Loucy (cell line): Measurements from ENCODE around the gene MMP28.

Source experiments
- H2AFZ ChIP-seq: fragments of 200-600 bp; sonication (generic); 2 replicates; pipeline ENCODE4 v1.6.0; 2016; ENCODE audit warnings: antibody characterized with exemption, mild to moderate bottlenecking, low read length, moderate library complexity
- H3F3A ChIP-seq: fragments of 200-600 bp; 2 replicates; pipeline ENCODE4 v1.6.0; 2016; ENCODE audit warnings: antibody characterized with exemption, low read depth, mild to moderate bottlenecking
- H3K27me3 ChIP-seq: fragments of 200-600 bp; sonication (generic); 2 replicates; pipeline ENCODE4 v1.6.1; 2014; ENCODE audit warnings: low read length, mild to moderate bottlenecking; ENCODE audit not compliant: insufficient read depth, poor library complexity, severe bottlenecking
- H3K36me3 ChIP-seq: fragments of 200-600 bp; sonication (generic); 2 replicates; pipeline ENCODE4 v1.6.1; 2016; ENCODE audit warnings: low read length; ENCODE audit not compliant: insufficient read depth
- H3K4me1 ChIP-seq: fragments of 200-600 bp; sonication (generic); 2 replicates; pipeline ENCODE4 v1.5.1; 2014; ENCODE audit warnings: low read length, mild to moderate bottlenecking; ENCODE audit not compliant: insufficient read depth, poor library complexity, severe bottlenecking
- H3K4me2 ChIP-seq: fragments of 200-600 bp; sonication (generic); 2 replicates; pipeline ENCODE4 v1.6.0; 2014; ENCODE audit warnings: antibody characterized with exemption, low read length, low read depth, mild to moderate bottlenecking; ENCODE audit not compliant: poor library complexity, severe bottlenecking
- H3K4me3 ChIP-seq: fragments of 200-600 bp; sonication (generic); 2 replicates; pipeline ENCODE4 v1.5.1; 2014; ENCODE audit warnings: low read length, mild to moderate bottlenecking, mixed read lengths; ENCODE audit not compliant: poor library complexity, severe bottlenecking
- H3K79me2 ChIP-seq: fragments of 200-600 bp; sonication (generic); 2 replicates; pipeline ENCODE4 v1.6.1; 2014; ENCODE audit warnings: low read length; ENCODE audit not compliant: insufficient read depth
- H3K9ac ChIP-seq: fragments of 200-600 bp; sonication (generic); 2 replicates; pipeline ENCODE4 v1.6.0; 2014; ENCODE audit warnings: mild to moderate bottlenecking, low read depth, low read length, moderate library complexity; ENCODE audit not compliant: poor library complexity, severe bottlenecking
- H3K9me2 ChIP-seq: fragments of 200-600 bp; sonication (generic); replicated peaks from 2 replicates; pipeline ENCODE4 v1.6.1; 2016; ENCODE audit warnings: low read depth, low read length, mixed read lengths
- H3K9me3 ChIP-seq: fragments of 200-600 bp; sonication (generic); 2 replicates; pipeline ENCODE4 v1.6.1; 2014; ENCODE audit warnings: mild to moderate bottlenecking, antibody characterized with exemption, low read length, low read depth; ENCODE audit not compliant: insufficient read depth
- H4K20me1 ChIP-seq: fragments of 200-600 bp; sonication (generic); 2 replicates; pipeline ENCODE4 v1.6.0; 2014; ENCODE audit warnings: antibody characterized with exemption, low read length, mild to moderate bottlenecking; ENCODE audit not compliant: insufficient read depth, poor library complexity, severe bottlenecking
- EZH2phosphoT487 ChIP-seq: fragments of 200-600 bp; IDR thresholded peaks from 2 replicates; pipeline ENCODE4 v1.6.1; 2018; ENCODE audit warnings: antibody characterized with exemption, mild to moderate bottlenecking, moderate library complexity, borderline replicate concordance
- TF ChIP-seq, protein P1 (sequence below): fragments of 200-600 bp; sonication (generic); conservative IDR thresholded peaks from 2 replicates; pipeline ENCODE4 v1.5.1; 2014; ENCODE audit warnings: mild to moderate bottlenecking, antibody characterized with exemption, low read length

MMP28 gene

DNA sequence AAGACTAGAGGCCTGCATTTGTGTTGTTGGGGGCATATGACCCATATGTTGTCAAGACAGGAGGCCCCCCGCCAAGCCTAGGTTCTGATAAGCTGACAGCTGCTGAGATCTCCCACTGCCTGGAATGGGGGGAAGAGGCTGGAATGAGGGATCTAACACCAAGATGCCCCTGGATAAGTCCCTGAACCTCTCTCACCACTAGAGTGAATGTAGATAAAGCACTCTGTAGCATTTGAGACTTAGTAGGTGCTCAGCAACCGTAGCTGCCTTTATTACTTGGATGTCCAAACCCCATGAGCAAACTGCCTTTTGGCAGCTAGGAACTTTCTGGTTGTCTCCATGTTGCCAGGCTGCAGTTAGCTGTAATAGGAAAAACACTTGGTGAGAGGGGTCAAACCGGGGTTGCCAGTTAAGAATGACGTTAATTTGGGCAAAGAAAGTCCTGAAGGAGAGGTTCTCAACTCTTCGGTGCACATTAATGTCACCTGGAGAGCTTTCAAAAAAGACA lies 68.4 kb downstream of the MMP28 start:
- Histone ChIP-seq H3K4me2 (no peak overlapping the region), H3K9ac (no peak overlapping the region), H3K9me3 (no peaks in the 10 kb centered on the region), H3K36me3 (peaks cover 28% of the 10 kb centered on the region; the same call in 1 of the 2 replicates), H3K27me3 (no peaks in the 10 kb centered on the region), H2AFZ (no peak overlapping the region), H3K79me2 (no peaks in the 10 kb centered on the region), H3K9me2 (no peaks in the 10 kb centered on the region), H3K4me1 (no peaks in the 10 kb centered on the region), H4K20me1 (no peaks in the 10 kb centered on the region), H3F3A (no peaks in the 10 kb centered on the region), H3K4me3 (no peak overlapping the region)
- TF ChIP-seq, protein P1, sequence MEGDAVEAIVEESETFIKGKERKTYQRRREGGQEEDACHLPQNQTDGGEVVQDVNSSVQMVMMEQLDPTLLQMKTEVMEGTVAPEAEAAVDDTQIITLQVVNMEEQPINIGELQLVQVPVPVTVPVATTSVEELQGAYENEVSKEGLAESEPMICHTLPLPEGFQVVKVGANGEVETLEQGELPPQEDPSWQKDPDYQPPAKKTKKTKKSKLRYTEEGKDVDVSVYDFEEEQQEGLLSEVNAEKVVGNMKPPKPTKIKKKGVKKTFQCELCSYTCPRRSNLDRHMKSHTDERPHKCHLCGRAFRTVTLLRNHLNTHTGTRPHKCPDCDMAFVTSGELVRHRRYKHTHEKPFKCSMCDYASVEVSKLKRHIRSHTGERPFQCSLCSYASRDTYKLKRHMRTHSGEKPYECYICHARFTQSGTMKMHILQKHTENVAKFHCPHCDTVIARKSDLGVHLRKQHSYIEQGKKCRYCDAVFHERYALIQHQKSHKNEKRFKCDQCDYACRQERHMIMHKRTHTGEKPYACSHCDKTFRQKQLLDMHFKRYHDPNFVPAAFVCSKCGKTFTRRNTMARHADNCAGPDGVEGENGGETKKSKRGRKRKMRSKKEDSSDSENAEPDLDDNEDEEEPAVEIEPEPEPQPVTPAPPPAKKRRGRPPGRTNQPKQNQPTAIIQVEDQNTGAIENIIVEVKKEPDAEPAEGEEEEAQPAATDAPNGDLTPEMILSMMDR: no peak
- TF ChIP-seq EZH2phosphoT487: no peak

DNA sequence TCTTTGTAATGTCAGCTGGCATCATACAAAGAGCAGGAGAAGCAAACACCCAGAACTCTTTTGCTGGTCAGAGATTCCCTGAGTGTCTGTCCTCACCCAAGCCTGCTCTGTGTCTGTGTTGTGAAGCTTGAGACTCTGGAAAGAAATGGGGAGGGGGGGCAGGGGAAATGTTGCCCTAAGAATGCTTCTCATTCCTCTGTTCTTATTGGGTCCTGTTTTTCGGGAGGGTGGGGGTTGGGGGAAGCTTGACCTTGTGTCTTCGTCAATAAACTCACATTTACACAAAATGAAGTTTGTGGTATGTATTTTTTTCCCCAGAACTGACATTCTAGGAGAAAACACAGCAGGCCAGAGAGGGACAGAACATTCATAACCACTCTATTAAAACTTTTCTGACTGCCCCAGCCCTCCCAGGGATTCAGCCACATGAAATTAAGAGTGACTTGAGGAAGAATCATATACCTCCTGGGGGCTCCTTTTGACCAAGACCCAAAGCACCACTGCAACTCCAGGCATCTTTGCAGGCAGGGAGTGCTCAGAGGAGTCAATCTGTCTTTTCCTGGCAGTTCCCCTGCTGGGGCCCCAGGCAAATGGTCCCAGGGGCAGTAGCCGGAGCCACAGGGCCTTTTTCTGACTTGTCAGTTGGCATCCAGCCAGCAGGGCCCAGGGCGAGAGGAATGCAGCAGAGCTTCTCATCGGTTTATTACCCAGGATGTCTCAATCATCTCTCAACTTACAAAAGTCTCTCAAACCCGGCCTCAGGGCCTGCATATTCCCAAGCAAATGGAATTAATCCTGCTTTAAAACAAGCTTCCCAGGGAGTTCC lies 69.1 kb downstream of the MMP28 start:
- Histone ChIP-seq H3F3A (no peaks in the 10 kb centered on the region), H3K9me3 (no peaks in the 10 kb centered on the region), H3K9ac (no peak overlapping the region), H3K4me3 (no peak overlapping the region), H3K79me2 (no peaks in the 10 kb centered on the region), H3K4me2 (no peak overlapping the region), H3K4me1 (no peaks in the 10 kb centered on the region), H3K36me3 (peaks cover 32% of the 10 kb centered on the region; the same call in 1 of the 2 replicates), H3K9me2 (no peaks in the 10 kb centered on the region), H2AFZ (no peak overlapping the region), H3K27me3 (no peaks in the 10 kb centered on the region), H4K20me1 (no peaks in the 10 kb centered on the region)
- TF ChIP-seq, protein P1: no peak
- TF ChIP-seq EZH2phosphoT487: no peak

DNA sequence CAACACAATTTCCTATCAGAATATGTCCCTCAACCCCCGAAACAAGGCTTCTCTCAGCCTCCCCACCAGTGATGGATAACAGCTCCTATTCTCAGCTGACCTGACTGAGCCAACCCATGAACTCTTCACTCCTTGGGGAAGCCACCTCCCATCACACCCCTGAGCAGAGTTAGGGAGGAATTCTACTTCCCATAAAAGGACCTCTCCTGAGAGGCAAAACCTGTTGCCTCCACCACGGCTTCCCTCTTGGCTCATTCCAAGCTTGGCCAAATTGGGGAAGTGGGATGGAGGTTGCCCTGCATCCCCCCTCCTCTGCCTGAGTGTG lies 69.7 kb downstream of the MMP28 start:
- H3K79me2 ChIP-seq: no peaks in the 10 kb centered on the region
- no peaks in the 10 kb centered on the region for H3K27me3 ChIP-seq
- H3K36me3 ChIP-seq: peaks cover 37% of the 10 kb centered on the region; the same call in 1 of the 2 replicates
- no peaks in the 10 kb centered on the region for H3K4me1 ChIP-seq
- TF ChIP-seq, protein P1: no peak
- no peak for TF ChIP-seq EZH2phosphoT487
- no peak overlapping the region for H3K4me3 ChIP-seq
- H3K9me2 ChIP-seq: no peaks in the 10 kb centered on the region
- H4K20me1 ChIP-seq: no peaks in the 10 kb centered on the region
- no peaks in the 10 kb centered on the region for H3K9me3 ChIP-seq
- H3K4me2 ChIP-seq: no peak overlapping the region
- no peak overlapping the region for H3K9ac ChIP-seq
- H2AFZ ChIP-seq: no peak overlapping the region
- no peaks in the 10 kb centered on the region for H3F3A ChIP-seq
